Fibroblast of lung (primary cell): Measurements from ENCODE around the gene LAMC3.

Experiments
- CTCF ChIP-seq, 2 donors: IDR thresholded peaks in 1 of 2; conservative IDR thresholded peaks in 1 of 2; 1 replicate in 1 of 2; 2 replicates in 1 of 2; pipeline ENCODE4 v1.5.1; 2011 to 2012; ENCODE audit warnings: low read length in 2 of 2, control low read depth in 1 of 2, inconsistent platforms in 1 of 2, low read depth in 1 of 2, mild to moderate bottlenecking in 1 of 2
- EZH2 ChIP-seq: IDR thresholded peaks from 2 replicates; pipeline ENCODE4 v1.5.1; 2012; ENCODE audit warnings: low read length, control low read depth, mild to moderate bottlenecking; ENCODE audit errors: missing control alignments

- no peak for TF ChIP-seq CTCF (conservative IDR thresholded peaks at IDR 0.05 in 1 of 2, IDR thresholded peaks at IDR 0.05 in 1 of 2; ENCODE audit: low read depth in 1 of 2, low read length in 2 of 2)
- TF ChIP-seq EZH2: no peak
Observed at GRCh38 chr9:131090025-131090787, 81.2 kb downstream of the LAMC3 start.
